ENCODE data around the gene WWTR1.

WWTR1 gene

DNA sequence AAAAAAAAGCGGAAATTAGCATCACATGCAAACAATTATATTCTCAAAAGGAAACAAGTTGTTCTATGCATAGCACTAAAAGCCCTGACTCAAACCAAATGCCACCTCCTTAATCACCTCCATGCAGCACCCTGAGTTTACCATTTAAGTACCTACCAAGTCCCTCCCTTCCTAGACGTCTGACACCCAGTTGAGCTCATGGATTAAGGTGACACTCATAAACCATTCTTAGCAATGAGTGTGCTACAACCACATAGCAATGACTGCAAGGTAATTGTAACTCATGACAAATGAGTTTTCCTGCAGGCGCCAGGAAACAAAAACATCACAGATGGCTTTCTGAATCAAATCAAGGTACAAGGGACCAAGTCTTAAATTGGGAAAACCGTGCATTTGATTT, 32.0 kb downstream of the WWTR1 start:
- in situ Hi-C loops (cut with MboI; ENCODE audit: low sequenced_read_pairs): no loop called here

GRCh38 chr3:149623824-149624223, 34.0 kb downstream of the WWTR1 start:
- in situ Hi-C loops (cut with MboI; ENCODE audit: low sequenced_read_pairs): no loop called here

- in situ Hi-C loops (cut with MboI; ENCODE audit: low sequenced_read_pairs): no loop called here
Observed at GRCh38 chr3:149621218-149622005, 36.4 kb downstream of the WWTR1 start.

GRCh38 chr3:149620291-149621020, 37.4 kb downstream of the WWTR1 start:
- in situ Hi-C loops (cut with MboI; ENCODE audit: low sequenced_read_pairs): no loop called here

- in situ Hi-C loops (cut with MboI; ENCODE audit: low sequenced_read_pairs): no loop called here
Observed at GRCh38 chr3:149619136-149619535, 38.7 kb downstream of the WWTR1 start.

GRCh38 chr3:149618151-149619123, 39.4 kb downstream of the WWTR1 start:
- in situ Hi-C loops (cut with MboI; ENCODE audit: low sequenced_read_pairs): no loop called here

DNA sequence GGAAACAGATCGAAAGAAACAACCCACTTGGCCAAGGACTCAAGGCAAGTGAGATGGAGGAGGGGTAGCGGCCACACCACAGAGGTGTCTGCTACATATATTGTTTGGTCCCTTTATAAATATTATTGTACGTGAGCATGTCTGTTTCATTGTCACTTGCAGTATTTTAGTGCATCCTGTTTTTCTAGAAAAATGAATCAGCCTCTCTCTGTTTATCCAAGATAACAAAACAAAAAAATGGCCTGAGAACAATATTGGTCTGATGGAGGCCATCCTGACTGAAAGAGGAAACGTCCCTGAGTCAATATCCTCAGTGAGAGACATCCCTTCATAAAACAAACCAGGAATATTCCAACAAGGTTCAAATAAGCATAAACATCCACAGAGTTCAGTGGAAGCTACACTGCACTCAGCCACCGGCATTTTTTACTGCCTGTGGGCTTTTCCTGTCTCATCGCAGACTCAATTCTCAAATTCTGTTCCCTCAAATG, 42.0 kb downstream of the WWTR1 start:
- in situ Hi-C loops (cut with MboI; ENCODE audit: low sequenced_read_pairs): no loop called here

DNA sequence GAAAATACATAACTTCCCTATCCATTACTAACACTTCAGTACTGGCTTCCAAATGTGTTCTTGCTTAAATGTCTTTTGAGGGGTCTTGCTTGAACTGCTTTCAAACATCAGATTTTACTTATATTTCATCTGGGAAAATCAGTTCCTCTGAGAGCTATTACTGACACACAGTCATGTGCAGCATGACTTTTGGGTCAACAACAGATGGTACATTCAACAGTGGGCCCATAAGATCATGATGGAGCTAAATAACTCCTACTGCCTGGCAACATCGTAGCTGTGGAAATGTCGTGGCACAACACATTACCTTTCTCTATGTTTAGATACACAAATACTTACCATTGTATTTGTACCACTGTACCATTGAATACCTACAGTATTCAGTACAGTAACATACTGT, 43.8 kb downstream of the WWTR1 start:
- in situ Hi-C loops (cut with MboI; ENCODE audit: low sequenced_read_pairs): no loop called here

GRCh38 chr3:149612456-149612855, 45.4 kb downstream of the WWTR1 start:
- in situ Hi-C loops (cut with MboI; ENCODE audit: low sequenced_read_pairs): no loop called here

GRCh38 chr3:149611149-149611548, 46.7 kb downstream of the WWTR1 start:
- in situ Hi-C loops (cut with MboI; ENCODE audit: low sequenced_read_pairs): no loop called here

GRCh38 chr3:149610351-149611105, 47.3 kb downstream of the WWTR1 start:
- in situ Hi-C loops (cut with MboI; ENCODE audit: low sequenced_read_pairs): no loop called here

- in situ Hi-C loops (cut with MboI; ENCODE audit: low sequenced_read_pairs): no loop called here
Observed at GRCh38 chr3:149609595-149609994, 48.2 kb downstream of the WWTR1 start.

DNA sequence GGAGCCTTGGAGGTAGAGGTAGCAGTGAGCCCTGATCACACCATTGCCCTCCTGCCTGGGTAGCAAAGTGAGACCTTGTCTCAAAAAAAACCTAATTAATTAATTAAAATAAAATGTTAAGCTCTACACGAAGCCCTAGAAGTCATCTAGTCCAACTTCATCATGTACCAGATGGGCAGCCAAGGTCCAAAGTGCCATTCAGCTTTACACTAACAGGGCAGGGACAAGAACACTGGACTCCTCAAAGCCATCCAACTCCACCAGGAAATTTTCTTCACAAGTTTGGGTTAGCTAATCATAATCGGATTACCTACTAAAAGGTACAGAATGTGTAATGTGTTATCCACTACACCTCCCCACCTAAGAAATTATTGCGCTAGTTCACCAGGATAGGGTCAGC, 48.8 kb downstream of the WWTR1 start:
- in situ Hi-C loops (cut with MboI; ENCODE audit: low sequenced_read_pairs): no loop called here

- in situ Hi-C loops (cut with MboI; ENCODE audit: low sequenced_read_pairs): no loop called here
Observed at GRCh38 chr3:149605902-149606301, 51.9 kb downstream of the WWTR1 start.

DNA sequence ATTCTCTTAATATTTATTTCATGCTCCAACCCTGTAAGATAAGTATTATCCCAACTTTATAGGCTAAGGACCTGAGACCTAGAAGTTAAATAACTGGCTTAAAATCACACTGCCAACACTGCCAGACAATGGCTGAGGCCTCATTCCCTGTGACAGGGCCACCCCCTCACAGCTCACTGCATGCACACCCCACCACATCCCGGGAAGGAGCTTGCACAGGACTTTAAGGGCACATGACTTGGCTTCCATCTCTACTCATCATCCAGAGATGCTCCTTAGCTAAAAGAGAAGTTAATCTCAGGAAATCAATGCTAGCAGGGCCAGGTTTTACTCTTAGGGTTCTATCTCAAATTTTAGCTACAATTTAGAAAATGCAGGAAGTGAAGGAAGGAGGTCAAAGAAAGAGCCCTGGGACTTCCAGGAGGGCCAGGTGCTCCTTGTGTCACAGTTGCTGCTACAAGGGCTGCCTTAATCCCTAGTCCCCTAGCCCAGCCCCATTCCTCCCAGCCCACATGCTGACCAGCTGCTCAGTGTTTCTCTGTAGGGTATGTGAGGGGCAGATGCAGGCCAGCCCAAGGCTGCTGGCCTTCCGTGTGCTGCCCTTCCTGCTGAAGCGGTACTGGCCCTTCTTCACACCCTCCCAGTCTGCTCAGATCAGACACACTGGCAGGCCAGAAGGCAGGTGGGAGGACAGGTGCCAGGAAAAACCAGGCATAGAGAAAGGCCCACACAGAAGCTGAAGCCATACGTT, 53.5 kb downstream of the WWTR1 start:
- in situ Hi-C loops (cut with MboI; ENCODE audit: low sequenced_read_pairs): no loop called here

GRCh38 chr3:149603126-149604074, 54.4 kb downstream of the WWTR1 start:
- in situ Hi-C loops (cut with MboI; ENCODE audit: low sequenced_read_pairs): no loop called here

GRCh38 chr3:149600634-149601033, 57.2 kb downstream of the WWTR1 start:
- in situ Hi-C loops (cut with MboI; ENCODE audit: low sequenced_read_pairs): no loop called here

DNA sequence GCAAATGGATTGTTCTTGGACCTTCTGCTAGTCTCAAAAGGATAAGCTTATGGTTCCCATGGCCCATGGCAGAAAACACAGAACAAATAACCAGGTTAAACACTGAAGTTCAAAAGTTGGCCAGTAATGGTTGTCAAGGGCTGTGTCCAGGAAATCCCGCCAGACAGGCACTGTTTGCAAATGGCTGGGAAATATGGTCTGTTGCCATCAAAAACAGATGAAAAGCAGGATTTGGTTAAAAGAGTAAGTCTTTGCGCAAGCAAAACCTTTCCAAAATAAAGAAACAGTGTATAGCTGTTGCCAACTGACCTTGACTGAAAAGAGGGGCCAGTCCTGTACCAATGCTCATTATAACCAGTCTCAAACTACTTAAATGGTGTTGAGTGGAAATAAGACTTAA, 58.6 kb downstream of the WWTR1 start:
- in situ Hi-C loops (cut with MboI; ENCODE audit: low sequenced_read_pairs): no loop called here
